ENCODE data around the gene AFAP1.

DNA sequence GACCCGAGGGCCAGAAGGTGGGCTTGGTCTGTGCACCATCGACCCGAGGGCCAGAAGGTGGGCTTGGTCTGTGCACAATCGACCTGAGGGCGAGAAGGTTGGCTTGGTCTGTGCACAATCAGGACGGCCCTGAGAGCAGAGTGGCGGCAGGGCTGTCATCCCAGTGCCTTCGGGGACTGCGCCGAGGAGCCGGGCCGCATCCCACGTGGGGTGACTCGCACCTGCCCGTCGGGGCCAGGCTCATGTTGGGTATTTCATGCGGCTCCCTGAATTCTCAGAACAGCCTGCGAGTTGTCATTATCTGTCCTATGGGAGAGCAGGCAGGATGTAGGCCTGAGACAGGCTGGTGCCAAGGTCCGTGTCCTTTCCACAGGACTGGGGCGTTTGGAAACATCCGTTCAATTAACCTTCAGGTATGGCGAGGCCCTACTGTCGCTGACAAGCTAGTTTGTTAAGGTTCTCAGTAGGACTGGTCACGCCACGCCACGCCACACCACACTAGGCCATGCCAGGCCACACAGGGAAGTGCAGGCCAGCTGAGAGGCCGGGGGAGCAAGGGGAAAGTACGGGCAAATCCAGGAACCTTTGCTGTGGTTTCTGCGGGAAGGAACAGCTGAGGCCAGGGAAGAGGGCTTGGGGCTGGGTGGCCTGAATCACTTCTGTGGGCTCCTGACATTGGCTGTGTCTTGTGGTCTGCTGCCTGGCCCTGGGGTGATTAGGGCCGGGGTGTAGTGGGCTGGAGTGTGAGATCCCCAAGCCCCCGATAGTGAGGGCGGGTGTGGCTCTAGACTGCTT, 182.9 kb downstream of the AFAP1 start:
- TF ChIP-seq POLR2AphosphoS5 (IDR thresholded peaks at IDR 0.05; ENCODE audit: low read depth, low read length) (no peak), POLR2A (IDR thresholded peaks at IDR 0.05; ENCODE audit: low read depth, low read length) (no peak)
